ENCODE data around the gene RHBDD3. TPM values are rescaled to one million over a fixed set of nuclear protein-coding genes. Genes with fewer than 3 reads are reported as not detected.

Gene RHBDD3
- total and polyA plus RNA-seq, 9 of the 15 experiments (the other 6 are each of a cell fraction or from before 2014, with no cell fraction given): 0.32 to 35.6 (median 14.0) TPM

DNA sequence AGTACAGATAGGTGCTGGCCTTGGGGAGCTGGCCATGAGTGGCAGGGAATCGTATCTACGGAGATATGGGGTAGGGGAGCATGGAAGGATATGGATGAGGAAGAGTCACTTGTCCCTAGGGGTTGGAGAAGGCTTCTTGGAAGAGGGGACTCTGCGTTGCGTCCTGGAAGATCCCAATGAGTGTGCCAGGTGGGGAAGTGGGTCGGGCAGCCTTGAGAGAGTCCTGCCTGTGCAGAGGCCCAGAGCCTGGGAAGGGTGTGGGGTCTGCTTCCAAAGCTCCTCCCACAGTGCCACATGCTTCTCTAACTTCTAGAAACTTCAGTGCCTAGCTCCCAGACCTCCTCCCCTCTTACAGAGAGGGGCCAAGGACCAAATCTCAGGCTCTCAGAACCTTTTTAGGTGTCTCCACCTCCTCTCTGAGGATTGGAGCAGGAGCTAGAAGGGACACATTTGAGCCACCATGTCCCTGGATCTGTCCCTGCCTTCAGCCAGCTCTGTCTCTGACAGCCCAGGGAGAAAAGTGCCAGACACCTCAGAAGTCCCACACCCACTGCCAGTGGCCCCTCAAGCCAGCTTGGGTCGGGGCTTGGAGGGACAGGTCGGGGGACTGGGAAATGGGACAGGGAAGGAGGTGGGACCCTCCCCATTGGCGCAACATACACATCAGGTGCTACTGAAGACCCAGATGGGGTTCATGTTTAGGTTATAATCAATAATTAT is 11.0 kb downstream of the RHBDD3 start:
- no peak for FAIRE-seq
- Histone ChIP-seq H3K4me1 (replicated peaks in 1 of 2; ENCODE audit: control insufficient read depth in 2 of 2, insufficient read depth in 2 of 2, low read length in 2 of 2) (peaks cover 0 to 29% of the 10 kb centered on the region in 2 experiments; a peak in 2 of 5 replicates), H3K27ac (ENCODE audit: extremely low read depth, low read depth, low read length) (no peak overlapping the region), H3K36me3 (ENCODE audit: control insufficient read depth, insufficient read depth, low read length) (peaks cover 7% of the 10 kb centered on the region; the same call in 1 of the 3 replicates), H3K27me3 (ENCODE audit: control insufficient read depth in 2 of 2, insufficient read depth in 2 of 2, low read length in 2 of 2) (no peaks in the 10 kb centered on the region), H2AFZ (ENCODE audit: low read depth, low read length) (no peak overlapping the region), H3K9ac (ENCODE audit: insufficient read depth in 1 of 2, low read depth in 2 of 2, low read length in 2 of 2) (no peak overlapping the region), H3K4me3 (no peak overlapping the region), H3K79me2 (ENCODE audit: control insufficient read depth, insufficient read depth, low read length) (no peaks in the 10 kb centered on the region), H4K20me1 (replicated peaks; ENCODE audit: control insufficient read depth, insufficient read depth, low read length) (no peaks in the 10 kb centered on the region), H3K4me2 (ENCODE audit: insufficient read depth, low read length) (no peak overlapping the region), H3K9me3 (replicated peaks; ENCODE audit: control insufficient read depth, insufficient read depth, low read depth, low read length) (no peaks in the 10 kb centered on the region), H3K9me1 (ENCODE audit: control insufficient read depth, insufficient read depth, low read length) (no peaks in the 10 kb centered on the region)
- no TSS peak for BruUV-seq (replicated peaks)
- ATAC-seq: no peak
- TF ChIP-seq ZNF764 (CRISPR knock-in tag; IDR thresholded peaks at IDR 0.05; ENCODE audit: low read depth) (no peak), HNRNPUL1 (IDR thresholded peaks at IDR 0.05; ENCODE audit: low read length) (no peak), SNRNP70 (optimal IDR thresholded peaks at IDR 0.05; ENCODE audit: low read depth, low read length) (no peak), NFIC (IDR thresholded peaks at IDR 0.05) (no peak)
- in situ Hi-C loops (cut with MboI) (loop anchor here (10.0 kb wide), 1 partner anchor 402 kb away; no protein-coding TSS in a partner anchor), intact Hi-C loops (cut with micrococcal nuclease) (no loop called here)
- WGBS (ENCODE audit: insufficient coverage, low coverage, missing lambda C conversion rate): 74% methylated on average over 5 of the region's 8 CpGs
- ChIA-PET POLR2A (interaction anchor here (0.7 to 1.6 kb wide), 5 partner anchors 9 to 216 kb away, joined by 3 to 6 read pairs (median 3); no protein-coding TSS in a partner anchor), CTCF (ENCODE audit: low intra/inter-chr PET ratio) (no interaction called here)
- peak in 1 of 4 experiments; percentile 2 for DNase-seq (ENCODE audit: extremely low read depth in 1 of 4, low spot score in 3 of 4)

DNA sequence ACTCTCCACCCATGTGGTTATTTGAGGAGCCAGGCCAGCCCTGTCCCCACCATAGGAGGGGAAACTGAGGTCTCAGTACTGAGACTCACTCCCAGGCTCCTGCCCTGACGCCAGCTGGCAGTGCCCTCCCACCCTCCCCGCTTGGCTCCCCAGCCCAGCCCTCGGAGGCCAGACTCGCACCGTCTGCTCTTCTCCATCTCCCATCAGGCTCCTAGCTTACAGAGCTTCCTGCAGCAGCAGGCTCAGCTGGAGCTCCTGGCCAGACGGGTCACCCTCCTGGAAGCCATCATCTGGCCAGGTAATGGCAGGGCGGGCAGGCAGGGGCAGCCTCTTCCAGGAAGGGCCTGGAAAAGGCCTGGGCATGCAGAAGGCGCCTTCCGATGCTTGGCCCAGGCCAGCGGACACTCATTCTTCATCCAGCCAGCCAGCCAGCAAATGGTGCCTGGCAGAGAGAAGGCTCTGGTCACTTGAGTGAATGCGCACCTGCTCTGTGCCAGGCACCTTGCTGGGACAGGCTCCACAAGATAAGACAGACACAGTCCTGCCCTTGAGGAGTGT is 12.6 kb downstream of the RHBDD3 start:
- POLR2A ChIA-PET: interaction anchor here (1.6 kb wide), 1 partner anchor 10 kb away, joined by 3 read pairs; no protein-coding TSS in a partner anchor
- no peak for ATAC-seq
- no peaks in the 10 kb centered on the region for H4K20me1 ChIP-seq (replicated peaks; ENCODE audit: control insufficient read depth, insufficient read depth, low read length)
- DNase-seq (ENCODE audit: extremely low read depth in 1 of 4, low spot score in 3 of 4): no peak
- TF ChIP-seq NEUROD1 (IDR thresholded peaks at IDR 0.05; ENCODE audit: borderline replicate concordance, low read depth, low read length, partially characterized antibody) (no peak), MCM2 (IDR thresholded peaks at IDR 0.05; ENCODE audit: low read depth) (no peak)
- peaks cover 5% of the 10 kb centered on the region; the same call in 1 of the 3 replicates for H3K36me3 ChIP-seq (ENCODE audit: control insufficient read depth, insufficient read depth, low read length)
- BruUV-seq (replicated peaks): no TSS peak
- H3K4me2 ChIP-seq (ENCODE audit: insufficient read depth, low read length): no peak overlapping the region
- 64% methylated on average over 5 of the region's 11 CpGs for WGBS (ENCODE audit: insufficient coverage, low coverage, missing lambda C conversion rate)
- H3K9me3 ChIP-seq (replicated peaks; ENCODE audit: control insufficient read depth, insufficient read depth, low read depth, low read length): no peaks in the 10 kb centered on the region
- H3K27ac ChIP-seq (ENCODE audit: extremely low read depth, low read depth, low read length): no peak overlapping the region
- FAIRE-seq: no peak
- H3K27me3 ChIP-seq (ENCODE audit: control insufficient read depth in 2 of 2, insufficient read depth in 2 of 2, low read length in 2 of 2): no peaks in the 10 kb centered on the region
- in situ Hi-C loops (cut with MboI): loop anchor here (10.0 kb wide), 1 partner anchor 400 kb away; no protein-coding TSS in a partner anchor
- no peak overlapping the region for H2AFZ ChIP-seq (ENCODE audit: low read depth, low read length)
- H3K4me1 ChIP-seq (replicated peaks in 1 of 2; ENCODE audit: control insufficient read depth in 2 of 2, insufficient read depth in 2 of 2, low read length in 2 of 2): peaks cover 0 to 21% of the 10 kb centered on the region in 2 experiments; a peak in 2 of 5 replicates
- H3K79me2 ChIP-seq (ENCODE audit: control insufficient read depth, insufficient read depth, low read length): no peaks in the 10 kb centered on the region
- H3K9ac ChIP-seq (ENCODE audit: insufficient read depth in 1 of 2, low read depth in 2 of 2, low read length in 2 of 2): no peak overlapping the region
- no peak overlapping the region for H3K4me3 ChIP-seq
- intact Hi-C loops (cut with micrococcal nuclease): no loop called here
- H3K9me1 ChIP-seq (ENCODE audit: control insufficient read depth, insufficient read depth, low read length): no peaks in the 10 kb centered on the region
- CTCF ChIA-PET (ENCODE audit: low intra/inter-chr PET ratio): no interaction called here

Data from K562 (cell line).